SK-N-MC (cell line): Measurements from ENCODE around the gene CAPS.

ENCODE experiments used
- DNase-seq: peaks from one replicate; pipeline ENCODE4 v3.0.0-alpha.2; 2011; ENCODE audit warnings: low read depth, low spot score
- H3K27ac ChIP-seq: fragments of 200-600 bp; sonication (generic); 2 replicates; pipeline ENCODE4 v1.5.1; 2016; ENCODE audit warnings: mixed run types
- H3K36me3 ChIP-seq: fragments of 200-600 bp; sonication (generic); 2 replicates; pipeline ENCODE4 v1.6.1; 2017; ENCODE audit warnings: antibody characterized with exemption, low read length, mixed read lengths; ENCODE audit not compliant: insufficient read depth
- H3K4me3 ChIP-seq: fragments of 200-600 bp; sonication (generic); 2 replicates; pipeline ENCODE4 v1.5.1; 2016
- H3K9ac ChIP-seq: fragments of 200-600 bp; sonication (generic); 2 replicates; pipeline ENCODE4 v1.8.0; 2017; ENCODE audit warnings: mixed run types, mixed read lengths; ENCODE audit not compliant: insufficient read length
- H3K9me3 ChIP-seq: fragments of 200-600 bp; sonication (generic); 2 replicates; pipeline ENCODE4 v1.6.1; 2017; ENCODE audit warnings: low read depth, mild to moderate bottlenecking, antibody characterized with exemption, low read length, moderate library complexity, mixed read lengths
- EZH2 ChIP-seq: fragments of 200-600 bp; sonication (generic); IDR thresholded peaks from one replicate; pipeline ENCODE4 v1.6.1; 2017; ENCODE audit warnings: antibody characterized with exemption
- FOXP2 ChIP-seq: optimal IDR thresholded peaks from 2 replicates; pipeline ENCODE3; 2011; ENCODE audit warnings: mild to moderate bottlenecking, moderate library complexity; ENCODE audit not compliant: insufficient read depth; ENCODE audit errors: extremely low read length, control extremely low read depth
- POLR2AphosphoS5 ChIP-seq: IDR thresholded peaks from 2 replicates; pipeline ENCODE4 v1.6.1; 2012; ENCODE audit warnings: mild to moderate bottlenecking, low read depth, low read length, borderline replicate concordance

Gene CAPS

GRCh38 chr19:5932609-5933262 lies 18.7 kb downstream of the CAPS start:
- H3K4me3 ChIP-seq, result no peak overlapping the region
- no peaks in the 10 kb centered on the region for H3K9me3 ChIP-seq
- H3K36me3 ChIP-seq, result peaks cover 53% of the 10 kb centered on the region
- no peak overlapping the region for H3K27ac ChIP-seq
- DNase-seq, result no peak
- TF ChIP-seq POLR2AphosphoS5 (no peak), FOXP2 (no peak), EZH2 (no peak)
- H3K9ac ChIP-seq, result no peak overlapping the region

GRCh38 chr19:5933391-5934068 lies 19.5 kb downstream of the CAPS start:
- H3K9ac ChIP-seq, result no peak overlapping the region
- no peak overlapping the region for H3K4me3 ChIP-seq
- no peaks in the 10 kb centered on the region for H3K9me3 ChIP-seq
- H3K27ac ChIP-seq, result no peak overlapping the region
- H3K36me3 ChIP-seq, result peaks cover 50% of the 10 kb centered on the region
- no peak for DNase-seq
- TF ChIP-seq EZH2, result no peak
- no peak for TF ChIP-seq FOXP2
- no peak for TF ChIP-seq POLR2AphosphoS5

GRCh38 chr19:5934069-5934401 lies 20.0 kb downstream of the CAPS start:
- H3K36me3 ChIP-seq, result peaks cover 46% of the 10 kb centered on the region
- no peak overlapping the region for H3K9ac ChIP-seq
- DNase-seq, result no peak
- H3K27ac ChIP-seq, result no peak overlapping the region
- H3K4me3 ChIP-seq, result no peak overlapping the region
- TF ChIP-seq POLR2AphosphoS5 (no peak), EZH2 (no peak), FOXP2 (no peak)
- H3K9me3 ChIP-seq, result no peaks in the 10 kb centered on the region

DNA sequence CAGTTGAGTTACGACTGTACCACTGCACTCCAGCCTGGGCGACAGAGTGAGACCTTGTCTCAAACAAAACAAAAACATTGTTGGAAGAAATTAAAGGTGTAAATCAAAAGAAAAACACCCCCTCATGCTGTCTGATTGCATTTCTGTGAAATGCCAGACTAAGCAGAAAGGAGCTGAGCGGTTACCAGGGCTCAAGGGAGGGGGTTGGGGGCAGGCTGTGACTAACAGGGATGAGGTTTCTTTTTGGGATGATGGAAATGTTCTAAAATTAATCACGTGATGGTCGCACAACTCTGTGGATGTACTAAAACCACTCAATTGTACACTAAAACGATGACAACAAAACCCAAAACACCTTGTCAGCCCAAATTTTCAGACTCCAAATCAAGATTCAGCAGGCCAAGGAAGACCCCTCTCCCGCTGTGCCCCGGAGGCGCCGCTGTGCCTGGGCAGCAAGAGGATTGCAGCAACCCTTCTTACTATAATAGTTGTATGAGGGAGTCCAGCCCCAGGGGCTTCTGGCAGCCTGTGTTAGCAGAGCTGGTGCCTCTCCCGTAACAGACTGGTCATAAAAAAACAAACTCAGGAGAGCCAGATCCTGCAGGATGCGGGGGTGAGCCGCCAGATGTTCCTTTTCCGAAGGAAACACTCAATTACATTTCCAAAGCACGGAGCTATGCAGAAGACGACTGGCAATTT lies 20.9 kb downstream of the CAPS start:
- Histone ChIP-seq H3K4me3 (peak overlapping the region; percentile 24), H3K36me3 (peaks cover 41% of the 10 kb centered on the region), H3K9me3 (no peaks in the 10 kb centered on the region), H3K9ac (no peak overlapping the region), H3K27ac (peak overlapping the region; percentile 48; the same call in 1 of the 2 replicates)
- TF ChIP-seq EZH2, result no peak
- TF ChIP-seq POLR2AphosphoS5, result no peak
- TF ChIP-seq FOXP2, result no peak
- DNase-seq, result no peak

- Histone ChIP-seq H3K9me3 (no peaks in the 10 kb centered on the region), H3K4me3 (peak overlapping the region; percentile 24), H3K36me3 (peaks cover 41% of the 10 kb centered on the region), H3K9ac (no peak overlapping the region), H3K27ac (peak overlapping the region; percentile 48; the same call in 1 of the 2 replicates)
- DNase-seq, result no peak
- no peak for TF ChIP-seq POLR2AphosphoS5
Observed at GRCh38 chr19:5935473-5936291, 21.6 kb downstream of the CAPS start.

- H3K9me3 ChIP-seq, result no peaks in the 10 kb centered on the region
- TF ChIP-seq EZH2 (no peak), FOXP2 (no peak), POLR2AphosphoS5 (no peak)
- H3K4me3 ChIP-seq, result no peak overlapping the region
- peaks cover 41% of the 10 kb centered on the region for H3K36me3 ChIP-seq
- no peak for DNase-seq
- no peak overlapping the region for H3K27ac ChIP-seq
- H3K9ac ChIP-seq, result no peak overlapping the region
Observed at GRCh38 chr19:5936292-5936592, 22.2 kb downstream of the CAPS start.

DNA sequence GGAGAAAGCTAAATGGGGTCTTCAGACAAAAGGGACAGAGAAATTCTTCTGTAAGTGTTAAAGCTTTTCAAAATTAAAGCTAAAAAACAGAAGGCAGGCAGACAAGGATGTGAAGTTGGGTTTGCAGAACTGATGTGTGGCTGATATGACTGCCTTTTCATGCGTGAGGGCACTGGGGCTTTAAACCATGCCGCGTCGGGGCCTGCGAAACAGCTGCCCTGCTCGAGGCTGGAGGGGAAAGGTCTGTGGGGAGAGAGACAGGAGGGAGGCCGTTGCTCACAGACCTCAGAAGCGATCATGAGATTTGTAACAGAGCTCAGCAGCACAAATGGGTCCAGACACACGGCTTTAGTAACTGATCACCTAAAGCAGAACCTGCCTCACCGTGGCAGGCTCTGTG lies 23.5 kb downstream of the CAPS start:
- H3K9me3 ChIP-seq, result no peaks in the 10 kb centered on the region
- TF ChIP-seq EZH2 (no peak), FOXP2 (no peak), POLR2AphosphoS5 (no peak)
- no peak overlapping the region for H3K4me3 ChIP-seq
- H3K9ac ChIP-seq, result no peak overlapping the region
- H3K36me3 ChIP-seq, result peaks cover 42% of the 10 kb centered on the region
- DNase-seq, result no peak
- H3K27ac ChIP-seq, result no peak overlapping the region
